ENCODE data around the gene LENG1.

LENG1 gene

DNA sequence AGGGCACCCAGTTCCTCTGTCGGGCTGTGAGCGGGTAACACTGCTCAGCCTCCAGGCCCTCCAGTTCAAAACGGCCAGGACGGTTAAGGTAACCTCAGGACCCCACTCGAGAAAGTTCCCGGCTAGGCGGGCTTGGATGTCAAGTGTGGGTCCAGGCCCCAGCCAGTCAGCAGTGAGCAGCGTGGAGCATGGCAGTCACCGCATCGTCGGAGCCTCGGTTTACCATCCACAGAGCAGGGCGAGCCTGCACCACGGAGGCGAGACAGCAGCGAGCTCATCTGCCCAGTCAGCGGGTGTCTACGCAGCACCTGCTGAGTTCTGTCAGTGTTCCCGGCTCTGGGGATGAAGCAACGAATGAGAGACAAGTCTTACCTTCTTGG, 29.9 kb downstream of the LENG1 start:
- ChIA-PET POLR2A (no interaction called here), CTCF (no interaction called here)
- DNase-seq (ENCODE audit: extremely low spot score), result no peak
- no peak for TF ChIP-seq ELF4 (IDR thresholded peaks at IDR 0.05)
- TF ChIP-seq SP1 (IDR thresholded peaks at IDR 0.05), result no peak
- no peak for TF ChIP-seq CTBP1 (IDR thresholded peaks at IDR 0.05; ENCODE audit: borderline replicate concordance)
- no peak for TF ChIP-seq FOXA1 (IDR thresholded peaks at IDR 0.05)
- TF ChIP-seq ARNT (IDR thresholded peaks at IDR 0.05), result no peak
- no peak for TF ChIP-seq NFRKB (IDR thresholded peaks at IDR 0.05)
- TF ChIP-seq TARDBP (IDR thresholded peaks at IDR 0.05), result no peak
- no peak for TF ChIP-seq ZNF384 (IDR thresholded peaks at IDR 0.05)
- no peak for TF ChIP-seq FOXK2 (IDR thresholded peaks at IDR 0.05)
- no peak for TF ChIP-seq BHLHE40 (IDR thresholded peaks at IDR 0.05; ENCODE audit: borderline replicate concordance)

DNA sequence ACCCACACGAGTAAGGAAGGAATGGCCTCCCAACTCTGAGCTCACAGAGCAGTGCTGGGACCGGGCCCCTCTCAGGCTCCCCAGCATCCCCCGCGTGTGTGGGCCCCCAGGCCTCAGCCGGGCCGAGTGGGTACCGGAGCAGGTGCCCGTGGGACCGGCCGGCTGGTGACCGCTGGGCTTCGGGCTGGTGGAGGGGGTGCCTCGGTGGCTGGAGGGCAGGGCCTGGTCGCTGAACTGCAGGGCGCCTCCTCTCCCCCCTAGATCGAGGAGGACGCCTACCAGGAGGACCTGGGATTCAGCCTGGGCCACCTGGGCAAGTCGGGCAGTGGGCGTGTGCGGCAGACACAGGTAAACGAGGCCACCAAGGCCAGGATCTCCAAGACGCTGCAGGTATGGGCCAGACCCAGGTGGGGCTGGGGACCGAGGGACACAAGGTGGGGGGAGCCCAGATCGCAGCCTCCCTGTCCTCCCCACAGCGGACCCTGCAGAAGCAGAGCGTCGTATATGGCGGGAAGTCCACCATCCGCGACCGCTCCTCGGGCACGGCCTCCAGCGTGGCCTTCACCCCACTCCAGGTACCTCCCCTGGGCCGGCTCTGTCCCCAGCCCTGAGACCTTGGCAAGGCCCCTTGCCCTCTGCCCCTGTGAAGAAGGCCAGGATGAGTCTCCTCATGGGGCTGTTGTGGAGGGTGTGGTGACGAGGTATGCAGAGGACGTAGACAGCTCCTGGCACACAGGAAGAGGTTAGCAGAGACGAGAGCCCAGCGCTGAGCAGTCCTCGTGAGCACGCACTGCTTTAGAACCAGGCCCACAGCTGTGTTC, 30.5 kb downstream of the LENG1 start:
- no peak for DNase-seq (ENCODE audit: extremely low spot score)
- CTCF ChIA-PET, result no interaction called here
- TF ChIP-seq TARDBP (IDR thresholded peaks at IDR 0.05) (no peak), SUZ12 (IDR thresholded peaks at IDR 0.05) (no peak), FOXK2 (IDR thresholded peaks at IDR 0.05) (no peak), LEF1 (IDR thresholded peaks at IDR 0.05; ENCODE audit: borderline replicate concordance) (no peak), FOXM1 (IDR thresholded peaks at IDR 0.05; ENCODE audit: borderline replicate concordance) (no peak)
- POLR2A ChIA-PET, result no interaction called here

DNA sequence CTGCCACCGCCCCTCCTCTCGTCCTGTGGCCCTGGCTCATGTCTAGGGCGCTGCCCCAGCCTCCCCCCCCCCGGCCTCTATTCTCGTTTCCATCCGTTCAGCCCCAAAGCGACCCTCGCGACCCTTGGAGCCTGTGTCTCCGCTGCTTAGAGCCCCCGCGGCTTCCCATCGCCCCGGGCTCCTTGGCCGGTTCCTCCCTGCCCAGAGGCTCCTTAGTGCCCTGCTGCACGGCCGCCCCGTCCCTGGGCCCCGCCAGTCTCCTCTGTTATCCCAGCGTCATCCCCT, 31.1 kb downstream of the LENG1 start:
- POLR2A ChIA-PET, result no interaction called here
- CTCF ChIA-PET, result no interaction called here
- TF ChIP-seq TARDBP (IDR thresholded peaks at IDR 0.05) (no peak), ZNF384 (IDR thresholded peaks at IDR 0.05) (no peak), FOXA1 (IDR thresholded peaks at IDR 0.05) (no peak), NFRKB (IDR thresholded peaks at IDR 0.05) (no peak), BHLHE40 (IDR thresholded peaks at IDR 0.05; ENCODE audit: borderline replicate concordance) (no peak), SUZ12 (IDR thresholded peaks at IDR 0.05) (no peak), FOXM1 (IDR thresholded peaks at IDR 0.05; ENCODE audit: borderline replicate concordance) (no peak), ARNT (IDR thresholded peaks at IDR 0.05) (no peak), CTBP1 (IDR thresholded peaks at IDR 0.05; ENCODE audit: borderline replicate concordance) (no peak), FOXK2 (IDR thresholded peaks at IDR 0.05) (no peak), SP1 (IDR thresholded peaks at IDR 0.05) (no peak), HDGF (IDR thresholded peaks at IDR 0.05; ENCODE audit: borderline replicate concordance) (no peak), LEF1 (IDR thresholded peaks at IDR 0.05; ENCODE audit: borderline replicate concordance) (no peak), L3MBTL2 (conservative IDR thresholded peaks at IDR 0.05) (no peak), ELF4 (IDR thresholded peaks at IDR 0.05) (no peak)
- TF ChIP-seq, protein P1, sequence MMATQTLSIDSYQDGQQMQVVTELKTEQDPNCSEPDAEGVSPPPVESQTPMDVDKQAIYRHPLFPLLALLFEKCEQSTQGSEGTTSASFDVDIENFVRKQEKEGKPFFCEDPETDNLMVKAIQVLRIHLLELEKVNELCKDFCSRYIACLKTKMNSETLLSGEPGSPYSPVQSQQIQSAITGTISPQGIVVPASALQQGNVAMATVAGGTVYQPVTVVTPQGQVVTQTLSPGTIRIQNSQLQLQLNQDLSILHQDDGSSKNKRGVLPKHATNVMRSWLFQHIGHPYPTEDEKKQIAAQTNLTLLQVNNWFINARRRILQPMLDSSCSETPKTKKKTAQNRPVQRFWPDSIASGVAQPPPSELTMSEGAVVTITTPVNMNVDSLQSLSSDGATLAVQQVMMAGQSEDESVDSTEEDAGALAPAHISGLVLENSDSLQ (IDR thresholded peaks at IDR 0.05), result no peak
- DNase-seq (ENCODE audit: extremely low spot score), result no peak

DNA sequence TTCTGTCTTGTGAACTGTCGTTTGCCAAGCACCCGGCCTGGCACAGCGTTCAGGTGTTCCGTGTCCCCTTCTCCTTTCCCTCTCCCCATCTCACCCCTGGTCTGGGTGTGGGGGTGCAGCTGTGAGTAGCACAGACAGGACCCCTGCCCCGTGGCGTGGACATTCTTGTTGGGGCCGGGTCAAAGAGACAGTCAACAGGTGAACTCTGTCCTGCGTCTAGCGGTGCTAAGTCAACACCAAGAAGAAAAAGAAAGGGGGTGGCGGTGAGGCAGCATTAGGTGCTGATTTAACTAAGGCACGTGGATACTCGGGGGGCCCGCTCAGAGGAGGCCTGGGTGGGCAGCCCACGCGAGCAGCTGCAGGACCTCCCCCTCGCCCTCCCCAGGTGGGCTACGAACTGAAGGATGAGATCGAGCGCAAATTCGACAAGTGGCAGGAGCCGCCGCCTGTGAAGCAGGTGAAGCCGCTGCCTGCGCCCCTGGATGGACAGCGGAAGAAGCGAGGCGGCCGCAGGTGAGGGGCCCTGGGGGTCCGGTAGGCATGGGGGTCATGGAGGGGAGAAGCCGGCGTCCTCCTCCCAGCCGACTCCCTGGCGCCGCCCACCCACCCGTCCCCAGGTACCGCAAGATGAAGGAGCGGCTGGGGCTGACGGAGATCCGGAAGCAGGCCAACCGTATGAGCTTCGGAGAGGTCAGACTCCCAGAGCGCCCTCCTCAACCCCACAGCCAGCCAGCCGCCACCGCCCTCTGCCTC, 31.7 kb downstream of the LENG1 start:
- DNase-seq (ENCODE audit: extremely low spot score), result no peak
- no peak for TF ChIP-seq FOXM1 (IDR thresholded peaks at IDR 0.05; ENCODE audit: borderline replicate concordance)
- no peak for TF ChIP-seq SP1 (IDR thresholded peaks at IDR 0.05)
- TF ChIP-seq ELF4 (IDR thresholded peaks at IDR 0.05), result no peak
- no peak for TF ChIP-seq FOXA1 (IDR thresholded peaks at IDR 0.05)
- TF ChIP-seq CTBP1 (IDR thresholded peaks at IDR 0.05; ENCODE audit: borderline replicate concordance), result no peak
- no peak for TF ChIP-seq FOXK2 (IDR thresholded peaks at IDR 0.05)
- TF ChIP-seq LEF1 (IDR thresholded peaks at IDR 0.05; ENCODE audit: borderline replicate concordance), result no peak
- TF ChIP-seq HDGF (IDR thresholded peaks at IDR 0.05; ENCODE audit: borderline replicate concordance), result no peak
- TF ChIP-seq, protein P1 (IDR thresholded peaks at IDR 0.05), result no peak
- no peak for TF ChIP-seq NFRKB (IDR thresholded peaks at IDR 0.05)
- TF ChIP-seq SUZ12 (IDR thresholded peaks at IDR 0.05), result no peak
- no peak for TF ChIP-seq ARNT (IDR thresholded peaks at IDR 0.05)
- TF ChIP-seq BHLHE40 (IDR thresholded peaks at IDR 0.05; ENCODE audit: borderline replicate concordance), result no peak
- ChIA-PET CTCF (no interaction called here), POLR2A (interaction anchor here (2.0 kb wide), 1 partner anchor 9 kb away, joined by 5 read pairs; the partner anchor contains the start of gene CNOT3)

DNA sequence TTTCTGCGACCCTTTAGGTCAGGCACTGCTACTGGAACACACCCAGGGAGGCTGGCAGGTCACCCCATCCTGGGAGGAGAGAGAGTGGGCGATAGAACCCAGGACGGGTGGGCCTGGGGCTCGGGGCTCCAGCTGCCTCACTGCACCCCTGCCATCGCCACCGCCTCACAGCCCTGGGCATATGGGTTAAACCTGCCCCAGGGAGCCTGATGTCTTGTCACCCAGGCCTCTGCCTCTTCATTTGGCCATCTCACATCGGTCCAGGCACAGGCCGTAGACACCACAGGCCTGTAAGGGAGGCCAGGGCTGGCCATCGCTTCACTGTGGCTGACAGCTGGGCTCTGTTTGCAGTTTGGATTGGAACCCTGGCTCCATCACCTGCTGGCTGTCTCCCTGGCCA, 33.8 kb downstream of the LENG1 start:
- ChIA-PET CTCF (no interaction called here), POLR2A (interaction anchor here (1.2 to 2.0 kb wide), 2 partner anchors 10 to 11 kb away, joined by 3 to 5 read pairs; partner anchors contain the start of genes CNOT3, PRPF31 and TFPT)
- TF ChIP-seq ZNF384 (IDR thresholded peaks at IDR 0.05) (no peak), FOXK2 (IDR thresholded peaks at IDR 0.05) (no peak), FOXA1 (IDR thresholded peaks at IDR 0.05) (no peak), ARNT (IDR thresholded peaks at IDR 0.05) (no peak), CTBP1 (IDR thresholded peaks at IDR 0.05; ENCODE audit: borderline replicate concordance) (no peak)
- DNase-seq (ENCODE audit: extremely low spot score), result no peak

DNA sequence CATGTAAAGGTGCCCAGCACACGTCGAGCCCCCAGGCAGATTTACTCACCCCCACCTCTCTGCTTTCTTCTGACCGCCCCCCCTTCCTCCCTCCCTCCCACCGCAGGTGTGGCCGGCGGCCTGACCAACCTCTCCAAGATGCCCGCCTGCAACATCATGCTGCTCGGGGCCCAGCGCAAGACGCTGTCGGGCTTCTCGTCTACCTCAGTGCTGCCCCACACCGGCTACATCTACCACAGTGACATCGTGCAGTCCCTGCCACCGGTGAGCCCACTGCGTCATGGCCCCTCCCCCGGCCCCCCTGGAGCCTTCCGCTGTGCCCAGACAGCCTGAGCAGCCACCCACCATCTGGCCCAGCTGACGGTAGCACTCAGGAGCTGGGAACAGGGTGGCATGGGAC, 35.1 kb downstream of the LENG1 start:
- CTCF ChIA-PET, result no interaction called here
- DNase-seq (ENCODE audit: extremely low spot score), result no peak
- TF ChIP-seq ARNT (IDR thresholded peaks at IDR 0.05), result no peak
- no peak for TF ChIP-seq NFRKB (IDR thresholded peaks at IDR 0.05)
- no peak for TF ChIP-seq HDGF (IDR thresholded peaks at IDR 0.05; ENCODE audit: borderline replicate concordance)
- TF ChIP-seq FOXM1 (IDR thresholded peaks at IDR 0.05; ENCODE audit: borderline replicate concordance), result no peak
- no peak for TF ChIP-seq SUZ12 (IDR thresholded peaks at IDR 0.05)
- TF ChIP-seq TARDBP (IDR thresholded peaks at IDR 0.05), result no peak
- TF ChIP-seq, protein P1 (IDR thresholded peaks at IDR 0.05), result no peak
- POLR2A ChIA-PET, result interaction anchor here (0.8 to 0.9 kb wide), 2 partner anchors 8 to 15 kb away, joined by 3 read pairs; no protein-coding TSS in a partner anchor

All from HEK293T (cell line).